Islet precursor cell (in vitro differentiated cells): Measurements from ENCODE around the gene PODN.
A peak's percentile ranks its signal among the peaks of the same experiment; 100 is the strongest.

Experiments
- DNase-seq: peaks from one replicate; pipeline ENCODE4 v3.0.0-alpha.2; 2018

Gene PODN

DNA sequence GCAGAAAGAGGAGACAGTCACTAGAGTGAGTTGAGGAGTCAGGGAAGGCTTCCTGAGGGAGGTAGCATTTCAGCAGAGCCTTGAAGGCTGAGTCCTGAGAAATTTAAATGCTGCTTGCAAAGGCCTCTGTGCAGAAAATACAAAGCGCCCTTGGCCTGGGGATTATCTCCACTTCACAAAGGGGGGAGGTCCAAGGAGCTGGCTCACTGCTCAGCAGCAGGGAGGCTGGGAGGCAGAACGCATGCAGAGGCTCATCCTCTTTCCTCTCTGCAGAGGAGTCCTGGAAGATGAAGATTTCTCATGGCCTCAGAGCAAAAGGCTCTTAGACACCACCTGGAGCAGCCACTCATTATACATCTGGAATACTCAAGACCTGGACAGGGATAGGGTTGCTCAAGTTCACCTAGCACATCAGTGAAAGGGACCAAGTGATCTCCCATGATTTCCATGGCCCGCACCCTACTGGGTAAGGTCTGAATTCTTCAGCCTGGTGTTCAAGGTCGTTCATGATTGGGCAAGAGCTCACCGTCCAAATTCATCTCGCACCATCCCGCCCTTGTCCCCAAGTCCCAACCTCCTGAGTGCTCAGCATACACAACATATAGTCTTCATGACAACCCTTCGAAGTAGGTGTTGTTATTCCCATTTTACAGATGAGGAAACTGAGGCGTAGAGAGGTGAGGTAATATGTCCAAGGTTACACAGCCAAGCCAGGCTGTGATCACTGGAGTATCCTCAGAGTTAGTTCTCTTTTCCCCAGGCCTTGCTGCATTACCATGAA, 71.4 kb downstream of the PODN start:
- peak; percentile 21 for DNase-seq

DNA sequence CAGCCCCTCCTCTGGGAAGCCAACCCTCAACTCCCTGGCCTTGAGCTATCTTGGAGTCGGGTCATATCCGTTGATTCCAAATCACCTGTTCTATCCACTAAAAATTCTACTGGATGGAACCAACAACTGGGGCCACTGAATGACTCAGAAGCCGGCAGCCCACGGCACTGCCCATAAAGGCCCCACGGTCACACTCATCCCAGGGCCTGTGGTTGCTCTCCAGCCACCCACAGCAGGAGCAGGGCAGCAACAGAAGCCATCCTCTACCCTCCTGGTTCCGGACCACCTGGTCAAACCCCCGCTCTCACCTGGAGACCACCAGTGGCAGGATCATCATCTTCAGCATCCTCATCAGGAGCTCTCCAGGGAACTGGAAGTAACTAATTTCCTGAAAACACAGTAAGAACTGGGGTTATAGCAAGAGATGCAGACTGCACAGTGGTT, 72.1 kb downstream of the PODN start:
- peak; percentile 29 for DNase-seq
